ENCODE measurements around the gene HTR3D. TPM values are rescaled to one million over a fixed set of nuclear protein-coding genes. Genes with fewer than 3 reads are reported as not detected.

Gene HTR3D, protein sequence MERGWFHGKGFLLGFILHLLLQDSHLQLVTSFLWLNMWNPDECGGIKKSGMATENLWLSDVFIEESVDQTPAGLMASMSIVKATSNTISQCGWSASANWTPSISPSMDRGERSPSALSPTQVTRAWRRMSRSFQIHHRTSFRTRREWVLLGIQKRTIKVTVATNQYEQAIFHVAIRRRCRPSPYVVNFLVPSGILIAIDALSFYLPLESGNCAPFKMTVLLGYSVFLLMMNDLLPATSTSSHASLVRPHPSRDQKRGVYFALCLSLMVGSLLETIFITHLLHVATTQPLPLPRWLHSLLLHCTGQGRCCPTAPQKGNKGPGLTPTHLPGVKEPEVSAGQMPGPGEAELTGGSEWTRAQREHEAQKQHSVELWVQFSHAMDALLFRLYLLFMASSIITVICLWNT
- total RNA-seq (2022; extraction: Qiagen RNA extraction; ENCODE audit: low read depth), result not detected in 5 replicates

DNA sequence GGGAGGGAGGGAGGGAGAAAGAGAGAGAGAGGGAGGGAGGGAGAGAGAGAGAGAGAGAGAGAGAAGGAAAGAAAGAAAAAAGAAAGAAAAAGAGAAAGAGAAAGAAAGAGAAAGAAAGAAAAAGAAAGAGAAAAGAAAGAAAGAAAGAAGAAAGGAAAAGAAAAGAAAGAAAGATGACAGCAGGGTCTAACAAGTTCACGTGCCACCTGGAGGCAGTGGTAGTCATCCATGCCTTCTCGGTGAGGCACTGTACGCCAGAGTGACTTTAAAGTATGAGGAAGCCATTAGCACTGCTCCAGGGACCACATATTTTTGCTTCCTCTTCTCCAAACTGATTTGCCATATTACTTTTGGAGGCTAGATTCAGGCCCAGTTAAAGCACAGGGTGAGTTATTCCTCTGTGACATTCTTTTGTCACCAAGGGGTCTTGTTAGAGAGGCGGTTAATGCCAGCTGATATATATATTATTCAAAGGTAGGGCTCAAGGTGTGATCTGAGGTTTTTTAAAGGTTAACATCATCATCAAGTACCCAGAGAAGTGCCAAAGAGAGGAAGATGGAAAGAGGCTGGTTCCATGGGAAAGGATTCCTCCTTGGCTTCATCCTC lies at the start of gene HTR3D:
TSS of gene HTR3D (plus strand) at position 556 of the 606 bp plus-strand sequence. CDS start at position 556, 0 bp downstream.

DNA sequence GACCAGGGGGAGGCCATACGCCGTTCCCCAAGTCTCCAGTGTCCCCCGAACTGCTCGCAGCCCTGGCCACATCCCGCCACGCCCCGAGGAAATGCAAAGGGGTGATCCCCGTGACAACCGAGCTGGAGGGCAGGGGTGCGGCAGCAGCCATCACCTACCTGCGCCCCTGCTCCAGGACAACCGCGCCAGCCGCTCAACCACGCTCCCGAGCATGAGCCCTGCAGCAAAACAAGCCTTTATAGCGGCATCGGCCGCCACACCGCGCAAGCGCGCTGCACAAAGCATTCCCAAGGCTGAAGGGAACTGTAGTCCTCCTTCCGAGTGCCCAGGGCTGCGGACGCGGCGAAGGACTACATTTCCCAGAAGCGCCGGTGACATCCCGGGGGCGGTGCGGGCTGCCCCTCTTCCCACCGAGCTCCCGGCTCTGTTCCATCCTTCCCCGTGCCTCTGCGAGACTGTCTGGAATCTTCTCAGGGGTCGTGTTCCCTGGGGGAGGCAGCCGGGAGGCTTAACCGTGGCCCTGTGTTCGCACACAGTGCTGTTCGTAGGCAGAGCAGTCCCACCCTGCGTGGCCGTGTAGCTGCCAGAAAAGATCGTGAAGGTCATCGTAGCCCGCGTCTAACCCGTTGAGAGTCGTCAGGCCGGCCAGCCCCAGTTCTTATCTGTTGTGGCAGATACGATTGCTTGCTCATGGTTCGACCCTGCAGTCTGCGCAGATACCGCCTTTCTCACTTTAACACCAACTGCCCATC lies 13.7 kb upstream of the HTR3D start, which contains the start of gene ABCC5:
TSS of gene ABCC5 (minus strand) at position 213 of the 752 bp plus-strand sequence. CDS start 3,492 bp downstream, outside the sequence.

DNA sequence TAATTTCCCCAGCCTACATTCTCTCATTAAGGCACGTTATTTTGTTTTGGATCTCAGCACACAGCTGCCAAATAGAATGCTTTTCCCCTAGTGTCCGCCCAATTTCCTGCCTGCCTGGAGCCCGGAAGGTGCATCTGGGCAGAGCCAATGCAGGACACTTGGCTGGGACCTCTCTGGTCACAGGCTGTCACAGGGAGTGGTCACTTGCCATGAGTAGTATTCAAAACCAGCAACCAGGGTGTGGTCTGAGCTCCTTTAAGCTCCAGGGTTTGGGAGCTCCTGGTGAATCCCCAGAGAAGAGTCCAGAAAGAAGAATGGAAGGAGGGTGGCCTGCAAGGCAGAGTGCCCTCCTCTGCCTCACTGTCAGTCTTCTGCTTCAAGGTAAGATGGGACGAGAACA lies 21.2 kb downstream of the HTR3D start, which contains the start of gene HTR3C:
TSS of gene HTR3C (plus strand) at position 281 of the 400 bp plus-strand sequence. CDS start at position 315, 34 bp downstream.

Other genes with a start within 250 kb of the HTR3D start
- gene MAP6D1, start 206.2 kb upstream of the HTR3D start, total RNA-seq (2022; extraction: Qiagen RNA extraction; ENCODE audit: low read depth), result 4.1 to 6.5 TPM (median 5.3 TPM) in 5 replicates
- 57.4 to 68.6 TPM (median 64.5 TPM) in 5 replicates for gene PARL, start 146.9 kb upstream of the HTR3D start, total RNA-seq (2022; extraction: Qiagen RNA extraction; ENCODE audit: low read depth)
- gene ABCC5, start 13.9 kb upstream of the HTR3D start, total RNA-seq (2022; extraction: Qiagen RNA extraction; ENCODE audit: low read depth), result 10.8 to 14.1 TPM (median 12.0 TPM) in 5 replicates
- not detected in 5 replicates for gene HTR3C, start 21.3 kb downstream of the HTR3D start, total RNA-seq (2022; extraction: Qiagen RNA extraction; ENCODE audit: low read depth)
- not detected in 5 replicates for gene HTR3E, start 65.3 kb downstream of the HTR3D start, total RNA-seq (2022; extraction: Qiagen RNA extraction; ENCODE audit: low read depth)
- gene EIF2B5, start 103.6 kb downstream of the HTR3D start, total RNA-seq (2022; extraction: Qiagen RNA extraction; ENCODE audit: low read depth), result 26.5 to 30.8 TPM (median 29.7 TPM) in 5 replicates
- 20.4 to 27.7 TPM (median 25.4 TPM) in 5 replicates for gene DVL3, start 123.6 kb downstream of the HTR3D start, total RNA-seq (2022; extraction: Qiagen RNA extraction; ENCODE audit: low read depth)
- 295 to 329 TPM (median 316 TPM) in 5 replicates for gene AP2M1, start 143.1 kb downstream of the HTR3D start, total RNA-seq (2022; extraction: Qiagen RNA extraction; ENCODE audit: low read depth)
- 32.1 to 35.1 TPM (median 34.6 TPM) in 5 replicates for gene ABCF3, start 154.5 kb downstream of the HTR3D start, total RNA-seq (2022; extraction: Qiagen RNA extraction; ENCODE audit: low read depth)
- 0.34 to 0.93 TPM (median 0.38 TPM) in 5 replicates for gene VWA5B2, start 197.8 kb downstream of the HTR3D start, total RNA-seq (2022; extraction: Qiagen RNA extraction; ENCODE audit: low read depth)
- 54.5 to 79.7 TPM (median 76.1 TPM) in 5 replicates for gene ALG3, start 217.2 kb downstream of the HTR3D start, total RNA-seq (2022; extraction: Qiagen RNA extraction; ENCODE audit: low read depth)
- gene EEF1AKMT4, start 217.9 kb downstream of the HTR3D start, total RNA-seq (2022; extraction: Qiagen RNA extraction; ENCODE audit: low read depth), result 9.5 to 13.9 TPM (median 13.2 TPM) in 5 replicates
- gene CAMK2N2, start 229.8 kb downstream of the HTR3D start, total RNA-seq (2022; extraction: Qiagen RNA extraction; ENCODE audit: low read depth), result 0.77 to 1.8 TPM (median 1.4 TPM) in 5 replicates
- gene ECE2, start 244.3 kb downstream of the HTR3D start, total RNA-seq (2022; extraction: Qiagen RNA extraction; ENCODE audit: low read depth), result not detected in 5 replicates